Heart right ventricle (tissue), 16 donors: ENCODE data around the gene SAMD3. TPM values are rescaled to one million over a fixed set of nuclear protein-coding genes. Genes with fewer than 3 reads are reported as not detected.

ENCODE experiments used
- ATAC-seq, 8 donors: fragments of 200-7000 bp; cut with Tn5 transposase; one replicate each; pipeline ENCODE4 v1.9.1; 2020; ENCODE audit warnings: mild to moderate bottlenecking in 8 of 8, moderate library complexity in 8 of 8, moderate number of reproducible peaks in 1 of 8
- DNase-seq, 2 donors: peaks; one replicate each; pipeline ENCODE4 v3.0.0-alpha.2; 2020
- H3K27ac ChIP-seq, 10 donors: fragments of 200-600 bp; sonication (generic) in 2 of 10; one replicate each; pipeline versions ENCODE4 v1.5.0 to v1.8.0; 2020 to 2022; ENCODE audit warnings: mild to moderate bottlenecking in 3 of 10
- H3K27me3 ChIP-seq, 7 donors: fragments of 200-600 bp; one replicate each; pipeline ENCODE4 v1.8.0; 2021 to 2022; ENCODE audit warnings: mild to moderate bottlenecking in 2 of 7
- H3K36me3 ChIP-seq, 9 donors: fragments of 200-600 bp; sonication (generic) in 1 of 9; one replicate each; pipeline versions ENCODE4 v1.5.0 to v1.8.0; 2020 to 2022; ENCODE audit warnings: mild to moderate bottlenecking in 2 of 9
- H3K4me1 ChIP-seq, 9 donors: fragments of 200-600 bp; sonication (generic) in 1 of 9; one replicate each; pipeline versions ENCODE4 v1.5.0 to v1.8.0; 2020 to 2022; ENCODE audit warnings: mild to moderate bottlenecking in 4 of 9
- H3K4me3 ChIP-seq, 10 donors: fragments of 200-600 bp; sonication (generic) in 2 of 10; one replicate each; pipeline versions ENCODE4 v1.5.0 to v1.8.0; 2020 to 2022; ENCODE audit warnings: mild to moderate bottlenecking in 7 of 10, moderate library complexity in 2 of 10
- H3K9me3 ChIP-seq, 11 donors: fragments of 200-600 bp in 10 of 11; sonication (generic) in 2 of 11; one replicate each; pipeline versions ENCODE4 v1.5.0 to v1.8.0; 2013 to 2022; ENCODE audit warnings: mild to moderate bottlenecking in 2 of 11, control low read depth in 1 of 11, moderate library complexity in 1 of 11
- whole genome bisulfite sequencing, 2 donors: extraction: QIAGEN DNeasy Blood & Tissue Kit; methylation state at CpG; one replicate each; pipeline ENCODE4 v1.1.7; 2013; ENCODE audit warnings: inconsistent platforms in 1 of 2; 5-methylcytosine and 5-hydroxymethylcytosine counted together
- intact Hi-C, 10 donors: fragments of 100-400 bp; cut with DNase I; formaldehyde crosslinking; loops; one replicate each; pipeline versions ENCODE4 v1.11.1 to v1.14.2; 2022
- polyA plus RNA-seq, 2 donors: library from polyadenylated mRNA; stranded (reverse); fragments of 200-250 nt; gene quantifications; one replicate each; pipeline ENCODE4 v1.2.3, GENCODE V29; 2013
- total RNA-seq, 10 donors: library from RNA; stranded (reverse); fragmentation: NEBNext Ultra II Directional in 3 of 10; extraction: Animal tissue kit (Norgen Biotek cat#: 25700) in 3 of 10; gene quantifications; one replicate each; pipeline versions ENCODE4 v1.2.1 to v1.2.4, GENCODE V29; 2021 to 2023
- TF ChIP-seq, protein P1 (sequence below), 9 donors: fragments of 200-600 bp; sonication (generic) in 2 of 9; IDR thresholded peaks; one replicate each; pipeline versions ENCODE4 v1.5.0 to v1.8.0; 2021 to 2022; ENCODE audit warnings: antibody characterized with exemption in 9 of 9, mild to moderate bottlenecking in 5 of 9, moderate library complexity in 1 of 9
- donor health status: Arrhythmogenic right ventricular cardiomyopathy.
- donor health status: ischemic (EF 13 %, LVEDD 7.1; RV severe dilation, severe dysfunction).
- donor health status: healthy with polysubstance abuse.
- donor health status: DM: no; HTN: yes; CAD: no.
- donor health status: DM: no; HTN: no; CAD: no.
- donor health status: ischemic (EF 25% LVEDD 6.9; RV normal size, moderate dysfunction).
- donor health status: ischemic (EF 25% LVEDD 5.7; RV mildly dilated, moderate dysfunction).
- donor health status: healthy.
- donor health status: DM: yes; HTN: yes; CAD: no.
- donor health status: Ischemic cardiomyopathy.
- donor health status: ischemic (EF 35%, LVEDD 5.7; RV mildly dilated, moderate dysfunction).
- donor health status: nonischemic (EF 11% LVEDD 7.7; RV severe dilation, severe dysfunction).
- donor health status: DM: yes; HTN: yes; CAD: no.
- donor health status: PGD.
- donor health status: ischemic (EF 29% LVEDD 5.4; RV normal size, mild dysfunction).
- donor health status: nonischemic (EF 23%, LVEDD 6.1; RV moderate dilation, normal function).

The SAMD3 gene
- total and polyA plus RNA-seq, 12 donors = 0.12 to 3.1 (median 0.51) TPM; not detected in 7

DNA sequence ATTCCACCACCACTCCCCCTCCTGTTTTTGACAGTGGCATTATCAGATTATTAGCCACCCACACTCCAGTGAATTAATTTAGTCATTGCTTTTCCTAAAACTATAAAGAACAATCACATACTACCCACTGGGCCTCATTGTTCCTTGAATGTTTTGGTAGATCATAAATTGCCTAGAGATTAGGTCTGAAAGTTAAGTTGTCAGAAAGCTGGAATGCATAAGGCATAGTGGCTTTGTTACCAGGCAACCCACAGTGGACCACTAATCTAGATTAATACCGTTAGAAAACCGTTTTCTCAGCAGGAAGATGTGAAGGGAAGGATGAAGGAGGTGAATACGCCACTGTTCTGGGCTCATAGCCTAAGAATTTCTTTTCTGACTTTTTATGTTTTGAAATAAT is 75.6 kb downstream of the SAMD3 start:
- intact Hi-C loops = no loop called here
- no peaks in the 10 kb centered on the region for H3K4me1 ChIP-seq
- WGBS, 2 donors = 81 to 84% methylated on average over 3 of the region's 3 CpGs
- TF ChIP-seq, protein P1, sequence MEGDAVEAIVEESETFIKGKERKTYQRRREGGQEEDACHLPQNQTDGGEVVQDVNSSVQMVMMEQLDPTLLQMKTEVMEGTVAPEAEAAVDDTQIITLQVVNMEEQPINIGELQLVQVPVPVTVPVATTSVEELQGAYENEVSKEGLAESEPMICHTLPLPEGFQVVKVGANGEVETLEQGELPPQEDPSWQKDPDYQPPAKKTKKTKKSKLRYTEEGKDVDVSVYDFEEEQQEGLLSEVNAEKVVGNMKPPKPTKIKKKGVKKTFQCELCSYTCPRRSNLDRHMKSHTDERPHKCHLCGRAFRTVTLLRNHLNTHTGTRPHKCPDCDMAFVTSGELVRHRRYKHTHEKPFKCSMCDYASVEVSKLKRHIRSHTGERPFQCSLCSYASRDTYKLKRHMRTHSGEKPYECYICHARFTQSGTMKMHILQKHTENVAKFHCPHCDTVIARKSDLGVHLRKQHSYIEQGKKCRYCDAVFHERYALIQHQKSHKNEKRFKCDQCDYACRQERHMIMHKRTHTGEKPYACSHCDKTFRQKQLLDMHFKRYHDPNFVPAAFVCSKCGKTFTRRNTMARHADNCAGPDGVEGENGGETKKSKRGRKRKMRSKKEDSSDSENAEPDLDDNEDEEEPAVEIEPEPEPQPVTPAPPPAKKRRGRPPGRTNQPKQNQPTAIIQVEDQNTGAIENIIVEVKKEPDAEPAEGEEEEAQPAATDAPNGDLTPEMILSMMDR (IDR thresholded peaks at IDR 0.05) = no peak
- ATAC-seq (no peak), DNase-seq (no peak)
- no peaks in the 10 kb centered on the region for H3K27me3 ChIP-seq
- peaks cover 0 to 7% (median 0%) of the 10 kb centered on the region in 11 donors for H3K9me3 ChIP-seq
- no peak overlapping the region for H3K27ac ChIP-seq
- H3K36me3 ChIP-seq = peaks cover 0 to 11% (median 0%) of the 10 kb centered on the region in 9 donors
- no peak overlapping the region for H3K4me3 ChIP-seq

DNA sequence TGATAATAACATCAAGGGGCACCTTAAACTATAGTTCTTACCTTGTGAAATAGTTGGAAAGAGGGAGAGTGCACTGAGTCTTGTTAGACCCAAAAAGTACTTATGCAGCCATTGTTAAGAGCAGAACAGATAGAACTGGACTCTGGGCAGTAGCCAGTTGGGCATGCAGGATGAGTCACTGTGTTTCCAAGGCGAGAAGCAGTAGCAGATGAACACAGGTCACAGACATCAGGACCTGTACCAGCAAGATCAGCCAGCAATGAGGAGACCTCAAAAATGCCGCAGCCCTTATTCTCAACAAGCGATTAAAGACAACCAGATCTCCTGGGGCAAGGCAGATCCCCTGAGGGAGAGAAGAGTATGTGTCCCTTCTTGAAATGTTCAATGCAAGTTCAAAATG is 79.0 kb downstream of the SAMD3 start:
- peaks cover 0 to 13% (median 0%) of the 10 kb centered on the region in 9 donors for H3K4me1 ChIP-seq
- DNase-seq = no peak
- H3K27ac ChIP-seq = no peak overlapping the region
- ATAC-seq = no peak
- peaks cover 0 to 12% (median 0%) of the 10 kb centered on the region in 9 donors for H3K36me3 ChIP-seq
- no peaks in the 10 kb centered on the region for H3K9me3 ChIP-seq
- TF ChIP-seq, protein P1 (IDR thresholded peaks at IDR 0.05) = no peak
- no peak overlapping the region for H3K4me3 ChIP-seq
- H3K27me3 ChIP-seq = no peaks in the 10 kb centered on the region
- intact Hi-C loops = no loop called here
- WGBS, 2 donors = 94% methylated on average over 3 of the region's 3 CpGs

DNA sequence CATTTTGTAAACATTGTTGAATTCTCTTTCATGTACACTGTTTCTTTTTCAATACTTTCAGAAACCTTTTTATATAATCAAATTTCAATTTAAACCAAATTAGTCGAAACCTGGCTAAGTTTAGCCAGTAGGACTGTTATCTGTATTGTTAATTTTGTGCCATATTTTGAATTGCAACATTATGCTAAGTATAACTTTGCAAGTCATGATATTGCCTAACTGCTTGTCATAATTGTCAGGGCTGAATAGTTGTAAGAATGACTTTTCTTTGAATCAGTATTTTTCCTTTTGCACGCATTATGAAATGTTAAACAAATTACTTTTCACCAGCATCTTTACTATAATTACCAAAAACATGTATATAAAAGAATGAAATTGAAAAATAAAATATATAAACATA is 82.7 kb downstream of the SAMD3 start:
- DNase-seq (no peak), ATAC-seq (no peak)
- 86 to 92% methylated on average over 2 of the region's 2 CpGs for WGBS, 2 donors
- TF ChIP-seq, protein P1 (IDR thresholded peaks at IDR 0.05) = no peak
- H3K36me3 ChIP-seq = peaks cover 0 to 22% (median 0%) of the 10 kb centered on the region in 9 donors
- H3K27ac ChIP-seq = no peak overlapping the region
- H3K4me3 ChIP-seq = no peak overlapping the region
- intact Hi-C loops = no loop called here
- H3K9me3 ChIP-seq = no peaks in the 10 kb centered on the region
- H3K27me3 ChIP-seq = no peaks in the 10 kb centered on the region
- peaks cover 0 to 13% (median 0%) of the 10 kb centered on the region in 9 donors for H3K4me1 ChIP-seq

DNA sequence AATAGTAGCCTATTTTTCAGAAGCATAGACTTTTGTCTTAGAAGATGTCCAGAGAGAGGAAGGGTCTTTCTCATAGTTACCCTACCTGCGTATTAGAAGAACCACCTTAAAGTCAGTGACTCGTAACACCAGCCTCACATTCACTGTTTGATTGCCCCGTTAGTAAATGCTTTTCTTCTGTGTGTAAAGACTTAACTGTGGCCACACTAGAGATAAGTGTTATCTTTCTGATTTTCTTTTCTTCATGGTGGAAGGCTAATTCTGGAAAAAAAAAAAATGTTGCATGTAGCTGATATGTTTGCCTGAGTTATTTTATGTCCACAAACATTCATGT is 83.9 kb downstream of the SAMD3 start:
- Histone ChIP-seq H3K36me3 (peaks cover 0 to 26% (median 0%) of the 10 kb centered on the region in 9 donors), H3K27me3 (no peaks in the 10 kb centered on the region), H3K27ac (no peak overlapping the region), H3K4me3 (no peak overlapping the region), H3K9me3 (no peaks in the 10 kb centered on the region), H3K4me1 (peaks cover 0 to 13% (median 0%) of the 10 kb centered on the region in 9 donors)
- DNase-seq (no peak), ATAC-seq (no peak)
- TF ChIP-seq, protein P1 (IDR thresholded peaks at IDR 0.05) = no peak
- WGBS, 2 donors = 78 to 85% methylated on average over 3 of the region's 3 CpGs
- intact Hi-C loops = loop anchor here in 1 of 10 donors (5.0 kb wide), 1 partner anchor 1543 kb away; no protein-coding TSS in a partner anchor
